H1 (cell line): ENCODE results near the gene GGCX. TPM values are rescaled to one million over a fixed set of nuclear protein-coding genes. Genes with fewer than 3 reads are reported as not detected.

ENCODE experiments used
- CTCF ChIA-PET: fragments of 300-600 bp; sonication (Branson Sonifier 250); formaldehyde crosslinking; loops from one replicate; lab custom pipeline; 2021; ENCODE audit not compliant: partially characterized antibody; lab: Charles Lee
- POLR2A ChIA-PET: fragments of 300-600 bp; sonication (Branson Sonifier 250); formaldehyde crosslinking; loops from one replicate; lab custom pipeline; 2021; ENCODE audit warnings: inconsistent platforms; ENCODE audit not compliant: partially characterized antibody; lab: Charles Lee
- DNase-seq, 2 experiments: peaks; one replicate each; pipeline versions ENCODE4 v3.0.0 to v3.0.0-alpha.2; 2010 to 2022; ENCODE audit warnings: low spot score in 2 of 2, low read depth in 1 of 2, mixed read lengths in 1 of 2
- FAIRE-seq: peaks from 2 replicates; lab custom pipeline; 2011; peaks lifted over from hg19 to GRCh38; lab: Jason Lieb, UNC
- H2AFZ ChIP-seq: 2 replicates; pipeline ENCODE4 v1.8.1; 2012; ENCODE audit warnings: low read length, inconsistent platforms
- H2AK5ac ChIP-seq: 2 replicates; pipeline ENCODE4 v1.6.1; 2013; ENCODE audit warnings: low read depth, low read length
- H2BK120ac ChIP-seq: replicated peaks from 2 replicates; pipeline ENCODE3; 2013; ENCODE audit warnings: low read depth, low read length, inconsistent platforms
- H2BK12ac ChIP-seq: 2 replicates; pipeline ENCODE4 v1.6.1; 2013; ENCODE audit warnings: low read depth, low read length
- H2BK15ac ChIP-seq: 2 replicates; pipeline ENCODE4 v1.6.1; 2013; ENCODE audit warnings: low read length
- H2BK20ac ChIP-seq: 2 replicates; pipeline ENCODE4 v1.6.1; 2013; ENCODE audit warnings: low read length
- H2BK5ac ChIP-seq: 2 replicates; pipeline ENCODE4 v1.6.1; 2013; ENCODE audit warnings: low read depth, low read length
- H3K14ac ChIP-seq: 2 replicates; pipeline ENCODE4 v1.6.1; 2013; ENCODE audit warnings: inconsistent platforms; ENCODE audit not compliant: insufficient read length
- H3K18ac ChIP-seq: 2 replicates; pipeline ENCODE4 v1.6.1; 2013; ENCODE audit warnings: low read length; ENCODE audit errors: extremely low read depth
- H3K23ac ChIP-seq: 2 replicates; pipeline ENCODE4 v1.6.1; 2013; ENCODE audit warnings: inconsistent platforms; ENCODE audit not compliant: insufficient read length
- H3K23me2 ChIP-seq: 2 replicates; pipeline ENCODE4 v1.6.1; 2013; ENCODE audit warnings: low read depth, low read length
- H3K27ac ChIP-seq: 2 replicates; pipeline ENCODE4 v1.6.1; 2011; ENCODE audit warnings: low read depth, low read length, inconsistent platforms
- H3K27me3 ChIP-seq, 4 experiments: replicated peaks in 1 of 4; 1 replicate in 1 of 4; 2 replicates in 3 of 4; pipeline versions ENCODE4 v1.6.1 to v1.8.1; 2011 to 2013; ENCODE audit warnings: low read length in 3 of 4, mild to moderate bottlenecking in 3 of 4, inconsistent platforms in 2 of 4, mixed read lengths in 2 of 4, moderate library complexity in 1 of 4; ENCODE audit not compliant: control insufficient read depth in 3 of 4, insufficient read depth in 3 of 4; ENCODE audit errors: extremely low read depth in 1 of 4
- H3K36me3 ChIP-seq, 4 experiments: 2 replicates each; pipeline versions ENCODE4 v1.6.1 to v1.8.1; 2011 to 2013; ENCODE audit warnings: mild to moderate bottlenecking in 4 of 4, low read length in 3 of 4, moderate library complexity in 2 of 4, control low read depth in 1 of 4, inconsistent platforms in 1 of 4; ENCODE audit not compliant: insufficient read depth in 4 of 4, control insufficient read depth in 2 of 4
- H3K4ac ChIP-seq: replicated peaks from 2 replicates; pipeline ENCODE3; 2013; ENCODE audit warnings: low read length, low read depth, mixed read lengths, inconsistent platforms; ENCODE audit not compliant: insufficient read length
- H3K4me1 ChIP-seq, 4 experiments: replicated peaks in 1 of 4; 1 replicate in 1 of 4; 2 replicates in 3 of 4; pipeline versions ENCODE4 v1.6.1 to v1.8.1; 2011 to 2013; ENCODE audit warnings: low read length in 3 of 4, inconsistent platforms in 2 of 4, mixed read lengths in 1 of 4; ENCODE audit not compliant: insufficient read depth in 4 of 4, control insufficient read depth in 3 of 4
- H3K4me2 ChIP-seq, 2 experiments: 2 replicates each; pipeline versions ENCODE4 v1.6.1 to v1.8.1; 2011 to 2013; ENCODE audit warnings: low read depth in 2 of 2, low read length in 2 of 2, control low read depth in 1 of 2, inconsistent platforms in 1 of 2, mild to moderate bottlenecking in 1 of 2; ENCODE audit not compliant: insufficient read depth in 1 of 2
- H3K4me3 ChIP-seq, 4 experiments: fragments of 200-600, 300-600 bp in 1 of 4; sonication (generic), shearing (Covaris generic), sonication (Bioruptor Twin) in 1 of 4; 2 replicates each; pipeline versions ENCODE4 v1.5.1 to v1.8.1; 2011 to 2016; ENCODE audit warnings: low read length in 4 of 4, low read depth in 3 of 4, control low read depth in 2 of 4, inconsistent platforms in 2 of 4, mild to moderate bottlenecking in 2 of 4, mixed read lengths in 1 of 4, moderate library complexity in 1 of 4; ENCODE audit not compliant: insufficient read depth in 2 of 4; ENCODE audit errors: extremely low read depth in 1 of 4
- H3K56ac ChIP-seq: replicated peaks from 2 replicates; pipeline ENCODE3; 2013; ENCODE audit warnings: low read depth, mild to moderate bottlenecking, mixed read lengths, low read length, inconsistent platforms; ENCODE audit not compliant: insufficient read length
- H3K79me1 ChIP-seq: 2 replicates; pipeline ENCODE4 v1.6.1; 2013; ENCODE audit warnings: low read depth, low read length, control low read depth
- H3K79me2 ChIP-seq, 2 experiments: 2 replicates each; pipeline versions ENCODE4 v1.6.1 to v1.8.1; 2012 to 2013; ENCODE audit warnings: low read length in 2 of 2, mild to moderate bottlenecking in 2 of 2, inconsistent platforms in 1 of 2; ENCODE audit not compliant: insufficient read depth in 2 of 2, control insufficient read depth in 1 of 2
- H3K9ac ChIP-seq, 4 experiments: replicated peaks in 1 of 4; 1 replicate in 1 of 4; 2 replicates in 3 of 4; pipeline versions ENCODE4 v1.6.1 to v1.8.1; 2011 to 2013; ENCODE audit warnings: low read depth in 3 of 4, low read length in 3 of 4, control low read depth in 2 of 4, mild to moderate bottlenecking in 2 of 4, moderate library complexity in 2 of 4, inconsistent platforms in 1 of 4; ENCODE audit errors: extremely low read depth in 1 of 4
- H3K9me3 ChIP-seq, 2 experiments: 2 replicates each; pipeline versions ENCODE4 v1.6.1 to v1.8.1; 2012 to 2013; ENCODE audit warnings: mild to moderate bottlenecking in 2 of 2, moderate library complexity in 2 of 2, control low read depth in 1 of 2, inconsistent platforms in 1 of 2, low read depth in 1 of 2, low read length in 1 of 2, mixed read lengths in 1 of 2; ENCODE audit not compliant: insufficient read depth in 2 of 2
- H4K20me1 ChIP-seq, 2 experiments: replicated peaks in 1 of 2; 2 replicates each; pipeline versions ENCODE3 to v1.8.1; 2011 to 2013; ENCODE audit warnings: inconsistent platforms in 2 of 2, low read length in 2 of 2, mild to moderate bottlenecking in 1 of 2; ENCODE audit not compliant: insufficient read depth in 2 of 2, control insufficient read depth in 1 of 2
- H4K5ac ChIP-seq: 2 replicates; pipeline ENCODE4 v1.6.1; 2013; ENCODE audit warnings: low read length, low read depth, mixed read lengths, inconsistent platforms; ENCODE audit not compliant: insufficient read length
- H4K8ac ChIP-seq: 2 replicates; pipeline ENCODE4 v1.8.0; 2013; ENCODE audit warnings: mild to moderate bottlenecking, moderate library complexity, low read length, inconsistent platforms; ENCODE audit not compliant: insufficient read depth; ENCODE audit errors: extremely low read depth
- H4K91ac ChIP-seq: replicated peaks from 2 replicates; pipeline ENCODE3; 2013; ENCODE audit warnings: low read length, mixed read lengths, inconsistent platforms; ENCODE audit not compliant: insufficient read length
- MAX ChIP-seq: IDR thresholded peaks from 2 replicates; pipeline ENCODE4 v1.6.1; 2012; ENCODE audit warnings: inconsistent platforms
- SIX5 ChIP-seq: IDR thresholded peaks from 2 replicates; pipeline ENCODE4 v1.6.1; 2011; ENCODE audit warnings: mild to moderate bottlenecking, low read depth, low read length
- SRF ChIP-seq: IDR thresholded peaks from 2 replicates; pipeline ENCODE4 v1.6.1; 2011; ENCODE audit warnings: mild to moderate bottlenecking, low read depth, low read length, moderate library complexity
- TCF12 ChIP-seq: IDR thresholded peaks from 2 replicates; pipeline ENCODE4 v1.6.1; 2011; ENCODE audit warnings: low read depth, mild to moderate bottlenecking, low read length
- WGBS, 2 experiments: shearing (Covaris generic) in 1 of 2; methylation state at CpG; one replicate each; pipeline versions ENCODE4 v1.1.6 to v1.1.7; 2013 to 2015; ENCODE audit warnings: low lambda C conversion rate in 2 of 2, mixed read lengths in 2 of 2, inconsistent platforms in 1 of 2, low coverage in 1 of 2, missing lambda C conversion rate in 1 of 2; ENCODE audit not compliant: insufficient replicate concordance in 2 of 2, insufficient coverage in 1 of 2, insufficient read length in 1 of 2; ENCODE audit errors: extremely low coverage in 1 of 2, missing lambda C conversion rate in 1 of 2; 5-methylcytosine and 5-hydroxymethylcytosine counted together
- polyA plus RNA-seq, 7 experiments: library from polyadenylated mRNA; depleted of rRNA in 3 of 7; stranded (reverse) in 5 of 7; unstranded in 2 of 7; fragments of >200 nt in 5 of 7; fragments of 200-250 nt in 2 of 7; gene quantifications; 1 replicate in 5 of 7; 2 replicates in 1 of 7; 4 replicates in 1 of 7; pipeline versions ENCODE4 v1.2.1 to v1.2.3, GENCODE V29; 2011 to 2013; ENCODE audit warnings: missing spikeins in 2 of 7, mixed read lengths in 2 of 7
- total RNA-seq: library from RNA; stranded (reverse); fragmentation: NEBNext Ultra II Directional; extraction: Animal tissue kit (Norgen Biotek cat#: 25700); gene quantifications from 2 replicates; pipeline ENCODE4 v1.2.1, GENCODE V29; 2021

GGCX gene
- total and polyA plus RNA-seq, 2 of the 8 experiments (the other 6 are each of a cell fraction or from before 2014, with no cell fraction given) = 29.4 to 33.8 TPM

- no peak overlapping the region for H2BK15ac ChIP-seq
- no peak overlapping the region for H2BK12ac ChIP-seq
- POLR2A ChIA-PET = interaction anchor here (1.0 to 2.0 kb wide), 6 partner anchors 9 to 26 kb away, joined by 3 to 15 read pairs (median 4); partner anchors contain the start of genes C2orf68, GGCX, RNF181 and TMEM150A
- H3K4me2 ChIP-seq = no peak overlapping the region
- H3K4me1 ChIP-seq = peaks cover 0 to 11% (median 3%) of the 10 kb centered on the region in 4 experiments; a peak in 4 of 7 replicates
- 86% methylated on average over 1 of the region's 1 CpG; no CpG with 5 or more reads in 1 of the 2 experiments for WGBS, 2 experiments
- H2BK120ac ChIP-seq = no peak overlapping the region
- no peaks in the 10 kb centered on the region for H3K9me3 ChIP-seq
- no peak overlapping the region for H3K9ac ChIP-seq
- H2BK5ac ChIP-seq = no peak overlapping the region
- H3K36me3 ChIP-seq = no peaks in the 10 kb centered on the region
- H4K5ac ChIP-seq = no peak overlapping the region
- H3K79me1 ChIP-seq = no peaks in the 10 kb centered on the region
- H4K20me1 ChIP-seq = no peaks in the 10 kb centered on the region
- H3K4me3 ChIP-seq = no peak overlapping the region
- H3K14ac ChIP-seq = no peak overlapping the region
- no peak overlapping the region for H3K4ac ChIP-seq
- H2AFZ ChIP-seq = no peak overlapping the region
- CTCF ChIA-PET = interaction anchor here (0.6 to 1.5 kb wide), 3 partner anchors 9 to 414 kb away, joined by 3 to 4 read pairs (median 3); no protein-coding TSS in a partner anchor
- H3K27ac ChIP-seq = no peak overlapping the region
- no peak overlapping the region for H3K23ac ChIP-seq
- DNase-seq (no peak), FAIRE-seq (no peak)
- H3K23me2 ChIP-seq = peaks cover 5% of the 10 kb centered on the region; the same call in 1 of the 2 replicates
- no peak for TF ChIP-seq SIX5
- no peak for TF ChIP-seq MAX
- TF ChIP-seq TCF12 = no peak
- TF ChIP-seq SRF = no peak
- no peak overlapping the region for H2BK20ac ChIP-seq
- no peak overlapping the region for H3K18ac ChIP-seq
- H3K27me3 ChIP-seq = peaks cover 8 to 37% (median 21%) of the 10 kb centered on the region in 4 experiments; a peak in 6 of 7 replicates
- no peaks in the 10 kb centered on the region for H3K79me2 ChIP-seq
- no peak overlapping the region for H4K8ac ChIP-seq
- no peak overlapping the region for H3K56ac ChIP-seq
- no peak overlapping the region for H4K91ac ChIP-seq
- no peak overlapping the region for H2AK5ac ChIP-seq
Observed at GRCh38 chr2:85585781-85586105, 24.4 kb upstream of the GGCX start.
